HepG2 (cell line): ENCODE results near the gene UXS1. TPM values are rescaled to one million over a fixed set of nuclear protein-coding genes. Genes with fewer than 3 reads are reported as not detected.

Experiments used
- CEBPB ChIP-seq: IDR thresholded peaks from 2 replicates; pipeline ENCODE4 v1.6.1; 2011; ENCODE audit warnings: low read depth, low read length, improper control_type of control experiment, borderline replicate concordance
- CREB1 ChIP-seq, 2 experiments: fragments of 450-650 bp in 1 of 2; IDR thresholded peaks; 2 replicates each; pipeline ENCODE4 v1.6.1; 2016 to 2017; ENCODE audit warnings: control low read depth in 1 of 2, mild to moderate bottlenecking in 1 of 2, missing compliant biosample characterization in 1 of 2, missing genetic modification characterization in 1 of 2
- DNMT3B ChIP-seq: conservative IDR thresholded peaks from 2 replicates; pipeline ENCODE4 v1.6.1; 2016; ENCODE audit warnings: missing biosample characterization, control low read depth
- FOXP4 ChIP-seq: sonication (generic); formaldehyde crosslinking; IDR thresholded peaks from 2 replicates; pipeline ENCODE4 v1.4.0; 2020; ENCODE audit warnings: missing genetic modification reagents
- FUBP1 ChIP-seq: sonication (generic); formaldehyde crosslinking; IDR thresholded peaks from 2 replicates; pipeline ENCODE4 v1.5.1; 2020; ENCODE audit warnings: missing genetic modification reagents, mild to moderate bottlenecking, borderline replicate concordance
- HNF1B ChIP-seq: sonication (generic); formaldehyde crosslinking; IDR thresholded peaks from 2 replicates; pipeline ENCODE4 v1.5.1; 2020; ENCODE audit warnings: mild to moderate bottlenecking, moderate library complexity, missing genetic modification reagents
- HNF4G ChIP-seq, 2 experiments: sonication (generic) in 1 of 2; formaldehyde crosslinking in 1 of 2; IDR thresholded peaks; 2 replicates each; pipeline versions ENCODE4 v1.4.0 to v1.6.1; 2011 to 2020; ENCODE audit warnings: borderline replicate concordance in 2 of 2, low read depth in 2 of 2, mild to moderate bottlenecking in 2 of 2, low read length in 1 of 2, missing genetic modification reagents in 1 of 2, moderate library complexity in 1 of 2
- PRDM10 ChIP-seq: sonication (generic); formaldehyde crosslinking; IDR thresholded peaks from 2 replicates; pipeline ENCODE4 v1.4.0; 2020; ENCODE audit warnings: low read depth, missing genetic modification reagents
- ZNF281 ChIP-seq: sonication (generic); formaldehyde crosslinking; IDR thresholded peaks from 2 replicates; pipeline ENCODE4 v1.4.0; 2020; ENCODE audit warnings: missing genetic modification reagents, borderline replicate concordance
- polyA plus RNA-seq, 8 experiments: library from polyadenylated mRNA; depleted of rRNA in 3 of 8; stranded (reverse) in 7 of 8; unstranded in 1 of 8; fragments of >200 nt; fragmentation: Illumina TruSeq in 4 of 8; extraction: Trizol in 4 of 8; gene quantifications; 2 replicates each; pipeline versions ENCODE4 v1.2.1 to v1.2.3, GENCODE V29; 2011 to 2016; ENCODE audit warnings: low read depth in 4 of 8, missing spikeins in 1 of 8, mixed read lengths in 1 of 8; ENCODE audit not compliant: insufficient read depth in 1 of 8
- total RNA-seq, 5 experiments: library from RNA; depleted of rRNA; stranded (reverse); fragments of >200 nt; fragmentation: Illumina TruSeq; extraction: Trizol; gene quantifications; 2 replicates each; pipeline ENCODE4 v1.2.3, GENCODE V29; 2016; ENCODE audit warnings: low read depth in 1 of 5

Gene UXS1
- total and polyA plus RNA-seq, 2 of the 13 experiments (the other 11 are each of a cell fraction or from before 2014, with no cell fraction given): 53.3 to 110 TPM

GRCh38 chr2:106138543-106139237 lies 55.4 kb downstream of the UXS1 start (continued):
- peak; percentile 4; the same call in 1 of the 2 replicates for TF ChIP-seq HNF4G (IDR thresholded peaks at IDR 0.05; ENCODE audit: borderline replicate concordance, low read depth, low read length)
- no peak for TF ChIP-seq HNF4G (CRISPR knock-in tag; IDR thresholded peaks at IDR 0.05; ENCODE audit: borderline replicate concordance, low read depth)
- peak; percentile 31; the same call in 1 of the 2 replicates for TF ChIP-seq FOXP4 (CRISPR knock-in tag)
- no peak for TF ChIP-seq DNMT3B (CRISPR knock-in tag)
- TF ChIP-seq CEBPB: no peak
- no peak for TF ChIP-seq ZNF281 (CRISPR knock-in tag)
- no peak for TF ChIP-seq FUBP1 (CRISPR knock-in tag)
- TF ChIP-seq HNF1B (CRISPR knock-in tag): no peak
- no peak for TF ChIP-seq PRDM10
- no peak for TF ChIP-seq CREB1 (IDR thresholded peaks at IDR 0.05)
- no peak for TF ChIP-seq CREB1 (CRISPR knock-in tag; IDR thresholded peaks at IDR 0.05)
